ENCODE data around the gene BMP6.
"Not testable (repeated sequence)": the region's sequence is repeated elsewhere in the genome, so short reads cannot be mapped to it uniquely, and the experiment has no call there.

BMP6 gene

GRCh38 chr6:7882505-7883257, 156.8 kb downstream of the BMP6 start:
- no peak for DNase-seq (ENCODE audit: low read depth in 2 of 2)

GRCh38 chr6:7883381-7883780, 157.5 kb downstream of the BMP6 start:
- DNase-seq (ENCODE audit: low read depth in 2 of 2): no peak

- DNase-seq (ENCODE audit: low read depth in 2 of 2): no peak
Measured at GRCh38 chr6:7886132-7886531, 160.2 kb downstream of the BMP6 start.

- no peak for DNase-seq (ENCODE audit: low read depth in 2 of 2)
Measured at GRCh38 chr6:7887278-7887991, 161.5 kb downstream of the BMP6 start.

- DNase-seq (ENCODE audit: low read depth in 2 of 2): no peak
Measured at GRCh38 chr6:7888587-7889357, 162.9 kb downstream of the BMP6 start.

GRCh38 chr6:7891078-7891872, 165.4 kb downstream of the BMP6 start:
- DNase-seq (ENCODE audit: low read depth in 2 of 2): no peak

GRCh38 chr6:7892367-7892766, 166.5 kb downstream of the BMP6 start:
- DNase-seq (ENCODE audit: low read depth in 2 of 2): not testable (repeated sequence)

- no peak for DNase-seq (ENCODE audit: low read depth in 2 of 2)
Measured at GRCh38 chr6:7893342-7893741, 167.4 kb downstream of the BMP6 start.

- DNase-seq (ENCODE audit: low read depth in 2 of 2): no peak
Measured at GRCh38 chr6:7894262-7895124, 168.6 kb downstream of the BMP6 start.

GRCh38 chr6:7895125-7895423, 169.2 kb downstream of the BMP6 start:
- no peak for DNase-seq (ENCODE audit: low read depth in 2 of 2)

GRCh38 chr6:7896465-7896987, 170.6 kb downstream of the BMP6 start:
- DNase-seq (ENCODE audit: low read depth in 2 of 2): no peak

GRCh38 chr6:7897461-7898192, 171.7 kb downstream of the BMP6 start:
- no peak for DNase-seq (ENCODE audit: low read depth in 2 of 2)

GRCh38 chr6:7898193-7898586, 172.3 kb downstream of the BMP6 start:
- not testable (repeated sequence) for DNase-seq (ENCODE audit: low read depth in 2 of 2)

- no peak for DNase-seq (ENCODE audit: low read depth in 2 of 2)
Measured at GRCh38 chr6:7899101-7899888, 173.4 kb downstream of the BMP6 start.

- no peak for DNase-seq (ENCODE audit: low read depth in 2 of 2)
Measured at GRCh38 chr6:7899889-7900213, 174.0 kb downstream of the BMP6 start.

- no peak for DNase-seq (ENCODE audit: low read depth in 2 of 2)
Measured at GRCh38 chr6:7900621-7901020, 174.7 kb downstream of the BMP6 start.

GRCh38 chr6:7901056-7901455, 175.2 kb downstream of the BMP6 start:
- DNase-seq (ENCODE audit: low read depth in 2 of 2): no peak

- DNase-seq (ENCODE audit: low read depth in 2 of 2): no peak
Measured at GRCh38 chr6:7901780-7902179, 175.9 kb downstream of the BMP6 start.

GRCh38 chr6:7902221-7902620, 176.3 kb downstream of the BMP6 start:
- no peak for DNase-seq (ENCODE audit: low read depth in 2 of 2)

Measured in stimulated activated CD4-positive, alpha-beta T cell treated with anti-CD3 and anti-CD28 coated beads, Interleukin-12 subunit alpha, Interleukin-12 subunit beta, amount 100 ng/mL, for 24 hours (primary cell).